ENCODE data around the gene MAN2A2. TPM values are rescaled to one million over a fixed set of nuclear protein-coding genes. Genes with fewer than 3 reads are reported as not detected.

The MAN2A2 gene
- total and polyA plus RNA-seq, 2 donors = 19.4 to 31.4 TPM

DNA sequence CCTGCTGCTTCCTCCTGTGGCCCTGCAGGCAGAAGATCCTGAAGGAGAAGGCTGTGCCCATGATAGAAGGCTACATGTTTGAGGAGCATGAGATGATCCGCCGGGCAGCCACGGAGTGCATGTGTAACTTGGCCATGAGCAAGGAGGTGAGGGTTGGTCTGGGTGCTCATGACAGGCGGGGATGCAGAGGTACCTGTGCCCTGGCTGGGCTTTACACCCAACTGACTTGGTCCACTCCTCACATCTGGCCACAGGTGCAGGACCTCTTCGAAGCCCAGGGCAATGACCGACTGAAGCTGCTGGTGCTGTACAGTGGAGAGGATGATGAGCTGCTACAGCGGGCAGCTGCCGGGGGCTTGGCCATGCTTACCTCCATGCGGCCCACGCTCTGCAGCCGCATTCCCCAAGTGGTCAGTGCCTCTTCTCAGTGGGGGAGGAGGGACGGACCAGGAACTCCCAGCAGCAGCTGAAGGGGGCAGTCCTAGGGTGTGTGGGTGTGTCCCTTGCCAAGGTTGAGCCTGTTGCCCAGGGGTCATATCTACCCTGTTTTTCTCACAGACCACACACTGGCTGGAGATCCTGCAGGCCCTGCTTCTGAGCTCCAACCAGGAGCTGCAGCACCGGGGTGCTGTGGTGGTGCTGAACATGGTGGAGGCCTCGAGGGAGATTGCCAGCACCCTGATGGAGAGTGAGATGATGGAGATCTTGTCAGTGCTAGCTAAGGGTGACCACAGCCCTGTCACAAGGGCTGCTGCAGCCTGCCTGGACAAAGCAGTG lies 50.0 kb downstream of the MAN2A2 start:
- Histone ChIP-seq H3K27ac (ENCODE audit: low read depth) (no peak overlapping the region), H3K4me3 (ENCODE audit: low read depth, low read length) (no peak overlapping the region), H3K36me3 (ENCODE audit: insufficient read depth) (no peaks in the 10 kb centered on the region), H3K4me1 (ENCODE audit: insufficient read depth) (no peaks in the 10 kb centered on the region)
- 90% methylated on average over 14 of the region's 14 CpGs for WGBS
- no peak for DNase-seq (ENCODE audit: extremely low spot score)

DNA sequence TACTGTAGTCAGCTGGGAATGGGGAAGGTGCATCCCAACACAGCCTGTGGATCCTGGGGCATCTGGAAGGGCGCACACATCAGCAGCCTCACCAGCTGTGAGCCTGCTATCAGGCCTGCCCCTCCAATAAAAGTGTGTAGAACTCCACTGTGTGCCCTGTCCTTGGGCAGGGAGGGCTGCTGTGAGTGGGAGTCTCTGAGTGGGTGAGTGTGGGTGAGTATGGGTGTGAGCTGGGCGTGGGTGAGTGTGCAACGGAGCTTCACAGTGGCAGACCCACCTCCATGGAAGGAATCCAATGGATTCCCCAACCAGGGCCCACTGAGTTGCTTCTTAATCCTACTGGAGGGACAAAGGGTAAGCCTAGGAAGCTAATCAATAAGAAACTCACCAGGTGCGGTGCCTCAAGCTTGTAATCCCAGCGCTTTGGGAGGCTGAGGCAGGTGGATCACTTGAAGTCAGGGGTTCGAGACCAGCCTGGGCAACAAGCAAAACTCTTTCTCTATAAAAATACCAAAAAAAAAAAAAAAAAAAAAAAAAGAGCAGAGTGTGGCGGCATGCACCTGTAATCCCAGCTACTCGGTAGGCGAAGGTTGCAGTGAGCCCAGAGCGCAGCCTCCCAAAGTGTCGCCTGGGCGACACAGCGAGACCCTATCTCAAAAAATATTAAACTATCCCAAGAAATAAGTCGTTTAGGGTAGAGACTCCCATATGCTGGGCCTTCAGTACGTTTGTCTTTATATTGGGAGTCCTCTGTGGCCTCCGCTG lies 51.0 kb downstream of the MAN2A2 start:
- no peak overlapping the region for H3K4me3 ChIP-seq (ENCODE audit: low read depth, low read length)
- H3K4me1 ChIP-seq (ENCODE audit: insufficient read depth) = no peaks in the 10 kb centered on the region
- no peak for DNase-seq (ENCODE audit: extremely low spot score)
- no peak overlapping the region for H3K27ac ChIP-seq (ENCODE audit: low read depth)
- no peaks in the 10 kb centered on the region for H3K36me3 ChIP-seq (ENCODE audit: insufficient read depth)
- WGBS = 74% methylated on average over 16 of the region's 16 CpGs

GRCh38 chr15:90954712-90955623 lies 51.9 kb downstream of the MAN2A2 start, which contains the start of gene RCCD1:
Gene RCCD1 (plus strand): TSS chr15:90954884. CDS start chr15:90956735, 1,851 bp downstream.
- H3K27ac ChIP-seq (ENCODE audit: low read depth) = peak within 1 kb of the TSS; percentile 88
- no peaks in the 10 kb centered on the region for H3K36me3 ChIP-seq (ENCODE audit: insufficient read depth)
- DNase-seq (ENCODE audit: extremely low spot score) = peak; percentile 89
- H3K4me3 ChIP-seq (ENCODE audit: low read depth, low read length) = peak within 1 kb of the TSS; percentile 55
- 2% methylated on average over 69 of the region's 69 CpGs for WGBS
- H3K4me1 ChIP-seq (ENCODE audit: insufficient read depth) = no peaks in the 10 kb centered on the region

DNA sequence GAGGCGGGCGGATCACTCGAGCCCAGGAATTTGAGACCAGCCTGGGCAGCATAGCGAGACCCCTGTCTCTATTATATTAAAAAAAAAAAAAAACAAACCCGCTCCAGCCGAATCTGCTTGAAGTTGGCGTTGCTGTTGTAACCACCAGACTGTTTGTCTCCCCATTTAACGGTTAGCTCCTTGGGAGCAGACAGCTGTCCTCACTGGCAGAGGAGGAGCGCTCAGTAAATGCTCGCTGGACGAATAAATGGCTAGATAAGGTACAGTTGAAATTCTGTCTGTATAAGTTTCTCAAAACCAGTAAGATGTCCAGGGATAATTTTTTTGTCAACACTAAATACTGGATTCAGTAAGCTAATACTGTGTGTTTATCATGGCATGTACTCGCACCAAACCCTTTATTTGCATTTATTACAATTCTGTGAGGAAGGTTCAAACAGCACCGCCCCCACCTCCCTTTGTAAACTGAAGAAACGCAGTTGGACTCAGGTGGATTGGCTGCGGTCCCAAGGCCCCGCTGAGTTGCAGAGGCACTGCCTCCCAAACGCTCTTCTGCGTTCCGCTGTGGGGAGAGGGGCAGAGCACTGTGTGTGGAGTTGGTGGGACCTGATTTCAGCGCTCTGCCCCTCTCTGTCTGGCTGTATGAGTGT lies 52.6 kb downstream of the MAN2A2 start:
- Histone ChIP-seq H3K27ac (ENCODE audit: low read depth) (no peak overlapping the region), H3K4me1 (ENCODE audit: insufficient read depth) (no peaks in the 10 kb centered on the region), H3K4me3 (ENCODE audit: low read depth, low read length) (peak overlapping the region; percentile 55), H3K36me3 (ENCODE audit: insufficient read depth) (no peaks in the 10 kb centered on the region)
- no peak for DNase-seq (ENCODE audit: extremely low spot score)
- 71% methylated on average over 20 of the region's 20 CpGs for WGBS

DNA sequence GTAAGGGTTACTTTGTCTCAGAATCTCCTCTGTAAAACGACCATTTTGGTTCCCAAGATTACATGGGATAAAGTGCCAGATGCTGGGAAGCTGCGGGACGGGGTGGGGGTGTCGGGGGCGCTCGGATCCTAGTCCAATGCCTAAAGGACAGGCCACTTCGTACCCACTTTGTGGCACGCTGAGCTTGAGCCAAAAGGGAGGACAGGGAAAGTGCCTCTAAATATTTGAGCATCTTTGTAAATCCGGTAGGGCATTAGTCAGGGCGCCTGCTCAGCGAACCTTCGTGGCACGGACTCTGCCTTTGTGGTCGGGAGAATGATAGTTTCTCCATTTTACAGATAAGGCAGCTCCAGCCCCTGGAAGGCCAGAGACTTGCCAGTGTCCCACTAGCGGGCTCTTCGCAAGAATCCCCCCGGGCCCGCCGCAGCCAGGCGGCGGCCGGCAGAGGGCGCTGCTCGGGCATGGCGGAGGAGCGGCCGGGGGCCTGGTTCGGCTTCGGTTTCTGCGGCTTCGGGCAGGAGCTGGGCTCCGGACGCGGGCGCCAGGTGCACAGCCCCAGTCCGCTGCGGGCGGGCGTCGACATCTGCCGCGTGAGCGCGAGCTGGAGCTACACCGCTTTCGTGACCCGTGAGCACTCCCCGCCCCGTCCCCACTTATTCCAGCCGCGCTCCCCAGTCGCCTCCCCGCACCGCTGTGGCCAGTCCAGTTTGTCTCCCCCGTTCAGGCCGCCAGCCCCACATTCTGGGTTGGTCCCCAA lies 53.4 kb downstream of the MAN2A2 start:
- no peaks in the 10 kb centered on the region for H3K4me1 ChIP-seq (ENCODE audit: insufficient read depth)
- H3K4me3 ChIP-seq (ENCODE audit: low read depth, low read length) = peak overlapping the region; percentile 49
- WGBS = 8% methylated on average over 56 of the region's 56 CpGs
- no peak overlapping the region for H3K27ac ChIP-seq (ENCODE audit: low read depth)
- no peaks in the 10 kb centered on the region for H3K36me3 ChIP-seq (ENCODE audit: insufficient read depth)
- DNase-seq (ENCODE audit: extremely low spot score) = no peak

- WGBS = 23% methylated on average over 63 of the region's 63 CpGs
- H3K27ac ChIP-seq (ENCODE audit: low read depth) = no peak overlapping the region
- DNase-seq (ENCODE audit: extremely low spot score) = no peak
- no peaks in the 10 kb centered on the region for H3K4me1 ChIP-seq (ENCODE audit: insufficient read depth)
- H3K36me3 ChIP-seq (ENCODE audit: insufficient read depth) = no peaks in the 10 kb centered on the region
- H3K4me3 ChIP-seq (ENCODE audit: low read depth, low read length) = peak overlapping the region; percentile 49
Observed at GRCh38 chr15:90957031-90957790, 54.1 kb downstream of the MAN2A2 start.

DNA sequence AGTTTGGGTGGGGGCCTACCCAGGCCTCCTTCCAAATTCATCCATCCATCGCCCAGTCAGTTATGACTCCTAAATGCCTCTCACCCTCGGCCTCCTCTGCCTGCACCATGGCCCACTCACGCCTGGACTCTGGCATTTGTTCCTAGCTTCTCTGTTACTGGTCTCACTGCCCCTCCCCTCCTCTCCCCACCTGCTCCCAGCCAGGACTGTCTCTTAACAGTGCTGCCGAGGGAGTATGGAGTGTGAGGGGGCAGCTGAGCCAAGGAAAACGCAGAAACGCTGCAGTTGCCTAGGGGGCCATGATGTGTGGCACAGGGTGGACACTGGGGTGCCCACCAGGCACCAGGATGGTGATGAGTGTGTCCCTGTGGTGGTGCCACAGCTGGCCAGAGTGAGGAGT lies 54.7 kb downstream of the MAN2A2 start:
- Histone ChIP-seq H3K4me3 (ENCODE audit: low read depth, low read length) (no peak overlapping the region), H3K27ac (ENCODE audit: low read depth) (no peak overlapping the region), H3K36me3 (ENCODE audit: insufficient read depth) (no peaks in the 10 kb centered on the region), H3K4me1 (ENCODE audit: insufficient read depth) (no peaks in the 10 kb centered on the region)
- no peak for DNase-seq (ENCODE audit: extremely low spot score)
- 85% methylated on average over 6 of the region's 6 CpGs for WGBS

GRCh38 chr15:90959028-90959595 lies 56.0 kb downstream of the MAN2A2 start:
- H3K4me3 ChIP-seq (ENCODE audit: low read depth, low read length) = no peak overlapping the region
- DNase-seq (ENCODE audit: extremely low spot score) = no peak
- no peaks in the 10 kb centered on the region for H3K4me1 ChIP-seq (ENCODE audit: insufficient read depth)
- no peaks in the 10 kb centered on the region for H3K36me3 ChIP-seq (ENCODE audit: insufficient read depth)
- 80% methylated on average over 8 of the region's 8 CpGs for WGBS
- H3K27ac ChIP-seq (ENCODE audit: low read depth) = no peak overlapping the region

DNA sequence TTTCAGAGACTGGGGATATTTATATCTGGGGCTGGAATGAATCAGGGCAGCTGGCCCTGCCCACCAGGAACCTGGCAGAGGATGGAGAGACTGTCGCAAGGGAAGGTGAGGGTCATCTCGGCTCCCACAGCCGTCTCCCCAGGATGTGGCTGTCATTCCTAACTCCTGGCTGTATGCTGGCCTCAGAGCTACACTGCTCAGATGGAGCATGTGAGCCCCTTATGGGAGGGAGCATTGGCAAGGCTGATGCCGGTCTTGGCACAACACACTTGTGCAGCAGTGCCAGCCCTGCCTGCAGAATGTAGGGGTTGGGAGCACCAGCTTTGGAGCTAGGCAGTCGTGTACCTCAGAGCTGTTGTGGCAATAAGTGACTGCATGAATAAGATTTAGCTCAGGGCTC lies 56.8 kb downstream of the MAN2A2 start:
- H3K4me1 ChIP-seq (ENCODE audit: insufficient read depth) = no peaks in the 10 kb centered on the region

DNA sequence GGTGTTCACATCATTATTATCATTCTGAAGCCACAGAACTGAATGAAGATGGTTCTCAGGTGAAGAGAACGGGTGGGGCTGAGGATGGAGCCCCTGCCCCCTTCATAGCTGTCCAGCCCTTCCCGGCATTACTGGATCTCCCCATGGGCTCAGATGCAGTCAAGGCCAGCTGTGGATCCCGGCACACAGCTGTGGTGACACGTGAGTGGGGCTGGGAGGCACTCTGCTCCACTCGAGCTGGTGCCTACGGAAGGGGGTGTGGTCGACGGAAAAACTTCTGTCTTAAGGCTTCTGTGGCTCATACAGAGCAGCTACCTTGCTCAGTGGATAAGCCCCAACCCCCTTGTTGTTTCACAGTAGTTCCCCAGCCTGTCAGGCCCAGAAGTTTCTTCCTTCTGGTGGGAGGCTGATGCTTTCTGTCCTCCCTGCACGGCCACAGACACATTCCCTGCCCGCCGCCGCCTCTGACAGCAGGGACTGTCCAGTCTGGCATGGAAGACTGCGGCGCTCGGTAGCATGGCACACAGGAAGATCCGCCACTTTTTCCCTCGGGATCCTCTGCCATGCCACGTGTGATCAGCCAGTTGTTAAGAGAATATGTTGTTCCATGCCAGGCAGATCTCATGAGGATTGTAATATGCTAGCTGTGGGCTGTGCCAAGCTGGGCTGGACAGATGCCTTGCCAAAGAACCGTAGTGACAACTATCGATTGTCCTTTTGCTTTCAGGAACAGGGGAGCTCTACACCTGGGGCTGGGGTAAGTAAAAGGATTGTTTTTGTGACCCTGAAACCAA lies 57.4 kb downstream of the MAN2A2 start:
- Histone ChIP-seq H3K36me3 (ENCODE audit: insufficient read depth) (no peaks in the 10 kb centered on the region), H3K4me3 (ENCODE audit: low read depth, low read length) (no peak overlapping the region), H3K4me1 (ENCODE audit: insufficient read depth) (no peaks in the 10 kb centered on the region), H3K27ac (ENCODE audit: low read depth) (no peak overlapping the region)
- no peak for DNase-seq (ENCODE audit: extremely low spot score)
- 88% methylated on average over 20 of the region's 20 CpGs for WGBS

More for the DNA sequence above, 56.8 kb downstream of the MAN2A2 start:
- WGBS = 64% methylated on average over 5 of the region's 5 CpGs
- H3K4me3 ChIP-seq (ENCODE audit: low read depth, low read length) = no peak overlapping the region
- H3K36me3 ChIP-seq (ENCODE audit: insufficient read depth) = no peaks in the 10 kb centered on the region
- DNase-seq (ENCODE audit: extremely low spot score) = no peak
- H3K27ac ChIP-seq (ENCODE audit: low read depth) = no peak overlapping the region

GRCh38 chr15:90962021-90962420 lies 58.9 kb downstream of the MAN2A2 start:
- H3K36me3 ChIP-seq (ENCODE audit: insufficient read depth) = no peaks in the 10 kb centered on the region
- H3K4me3 ChIP-seq (ENCODE audit: low read depth, low read length) = no peak overlapping the region
- no peak overlapping the region for H3K27ac ChIP-seq (ENCODE audit: low read depth)
- DNase-seq (ENCODE audit: extremely low spot score) = no peak
- 86% methylated on average over 4 of the region's 4 CpGs for WGBS
- no peaks in the 10 kb centered on the region for H3K4me1 ChIP-seq (ENCODE audit: insufficient read depth)

All from urinary bladder (tissue), 4 donors.